HepG2 (cell line): ENCODE results near the gene BAIAP2L2. TPM values are rescaled to one million over a fixed set of nuclear protein-coding genes. Genes with fewer than 3 reads are reported as not detected.

ENCODE experiments used
- ATF7 ChIP-seq, 2 experiments: fragments of 450-650 bp in 1 of 2; sonication (generic) in 1 of 2; formaldehyde crosslinking in 1 of 2; IDR thresholded peaks; 2 replicates each; pipeline versions ENCODE4 v1.4.0 to v1.6.1; 2016 to 2020; ENCODE audit warnings: antibody characterized with exemption in 1 of 2, mild to moderate bottlenecking in 1 of 2, missing genetic modification reagents in 1 of 2
- CBX1 ChIP-seq: IDR thresholded peaks from one replicate; pipeline ENCODE4 v1.6.1; 2016; ENCODE audit warnings: antibody characterized with exemption, low read depth
- CREM ChIP-seq, 2 experiments: sonication (generic) in 1 of 2; formaldehyde crosslinking in 1 of 2; IDR thresholded peaks; 2 replicates each; pipeline versions ENCODE4 v1.4.0 to v1.6.1; 2016 to 2020; ENCODE audit warnings: antibody characterized with exemption in 1 of 2, mild to moderate bottlenecking in 1 of 2, missing genetic modification reagents in 1 of 2
- HBP1 ChIP-seq: IDR thresholded peaks from 2 replicates; pipeline ENCODE4 v1.6.1; 2016; ENCODE audit warnings: low read depth, control low read depth
- KLF11 ChIP-seq: IDR thresholded peaks from 2 replicates; pipeline ENCODE4 v1.6.1; 2016; ENCODE audit warnings: missing compliant biosample characterization
- MNT ChIP-seq: fragments of 450-650 bp; IDR thresholded peaks from 2 replicates; pipeline ENCODE4 v1.6.1; 2016
- PBX2 ChIP-seq: IDR thresholded peaks from 2 replicates; pipeline ENCODE4 v1.6.1; 2016; ENCODE audit warnings: control low read depth
- PTBP1 ChIP-seq: fragments of 200-400 bp; formaldehyde crosslinking; IDR thresholded peaks from 2 replicates; pipeline ENCODE4 v1.6.1; 2018; ENCODE audit warnings: low read length, low read depth; ENCODE audit not compliant: poor library complexity, severe bottlenecking
- ZBTB38 ChIP-seq: sonication (generic); formaldehyde crosslinking; IDR thresholded peaks from 2 replicates; pipeline ENCODE4 v1.5.1; 2020; ENCODE audit warnings: mild to moderate bottlenecking, missing genetic modification reagents
- ZNF546 ChIP-seq: sonication (generic); formaldehyde crosslinking; conservative IDR thresholded peaks from 2 replicates; pipeline ENCODE4 v1.8.1; 2023; ENCODE audit warnings: mild to moderate bottlenecking, missing genetic modification reagents
- ZNF567 ChIP-seq: sonication (generic); formaldehyde crosslinking; IDR thresholded peaks from 2 replicates; pipeline ENCODE4 v1.8.1; 2023; ENCODE audit warnings: mild to moderate bottlenecking, missing genetic modification reagents, borderline replicate concordance
- polyA plus RNA-seq, 8 experiments: library from polyadenylated mRNA; depleted of rRNA in 3 of 8; stranded (reverse) in 7 of 8; unstranded in 1 of 8; fragments of >200 nt; fragmentation: Illumina TruSeq in 4 of 8; extraction: Trizol in 4 of 8; gene quantifications; 2 replicates each; pipeline versions ENCODE4 v1.2.1 to v1.2.3, GENCODE V29; 2011 to 2016; ENCODE audit warnings: low read depth in 4 of 8, missing spikeins in 1 of 8, mixed read lengths in 1 of 8; ENCODE audit not compliant: insufficient read depth in 1 of 8
- total RNA-seq, 5 experiments: library from RNA; depleted of rRNA; stranded (reverse); fragments of >200 nt; fragmentation: Illumina TruSeq; extraction: Trizol; gene quantifications; 2 replicates each; pipeline ENCODE4 v1.2.3, GENCODE V29; 2016; ENCODE audit warnings: low read depth in 1 of 5

The BAIAP2L2 gene
- total and polyA plus RNA-seq, 2 of the 13 experiments (the other 11 are each of a cell fraction or from before 2014, with no cell fraction given) = 4.4 to 7.5 TPM

- TF ChIP-seq PTBP1 (no peak), CREM (IDR thresholded peaks at IDR 0.05) (no peak), CREM (CRISPR knock-in tag; IDR thresholded peaks at IDR 0.05) (no peak), MNT (no peak), PBX2 (no peak), ZNF567 (CRISPR knock-in tag) (no peak), ZNF546 (CRISPR knock-in tag) (no peak), KLF11 (CRISPR knock-in tag) (no peak), HBP1 (CRISPR knock-in tag) (no peak), ZBTB38 (CRISPR knock-in tag) (no peak), ATF7 (IDR thresholded peaks at IDR 0.05) (no peak), ATF7 (CRISPR knock-in tag; IDR thresholded peaks at IDR 0.05) (no peak), CBX1 (no peak)
- TF ChIP-seq, all 625 proteins: peak for 0
Observed at GRCh38 chr22:38127869-38128268, 17.4 kb upstream of the BAIAP2L2 start (continued).
